ENCODE data around the gene SRBD1.
A peak's percentile ranks its signal among the peaks of the same experiment; 100 is the strongest.

SRBD1 gene

DNA sequence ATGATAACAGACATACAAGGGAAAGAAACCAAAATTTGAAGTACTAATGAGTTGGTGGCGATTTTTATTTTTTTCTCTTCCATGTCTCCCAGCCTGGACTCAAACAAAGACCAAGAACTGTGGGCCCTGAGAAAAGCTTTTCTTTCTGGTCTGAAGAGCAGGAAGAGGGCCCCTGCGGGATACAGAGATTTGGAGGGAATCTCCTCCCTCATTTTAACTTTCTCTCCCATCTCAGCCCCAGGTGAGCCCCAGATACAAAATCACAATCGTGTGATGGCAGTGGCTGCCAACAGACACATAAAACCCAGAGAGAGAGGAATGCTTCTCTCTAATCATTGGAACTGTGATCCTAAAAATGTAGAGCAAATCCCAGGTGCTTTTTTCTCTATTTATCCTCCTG lies 20.9 kb upstream of the SRBD1 start:
- DNase-seq (ENCODE audit: low read depth in 2 of 2, low spot score in 1 of 2): no peak

DNA sequence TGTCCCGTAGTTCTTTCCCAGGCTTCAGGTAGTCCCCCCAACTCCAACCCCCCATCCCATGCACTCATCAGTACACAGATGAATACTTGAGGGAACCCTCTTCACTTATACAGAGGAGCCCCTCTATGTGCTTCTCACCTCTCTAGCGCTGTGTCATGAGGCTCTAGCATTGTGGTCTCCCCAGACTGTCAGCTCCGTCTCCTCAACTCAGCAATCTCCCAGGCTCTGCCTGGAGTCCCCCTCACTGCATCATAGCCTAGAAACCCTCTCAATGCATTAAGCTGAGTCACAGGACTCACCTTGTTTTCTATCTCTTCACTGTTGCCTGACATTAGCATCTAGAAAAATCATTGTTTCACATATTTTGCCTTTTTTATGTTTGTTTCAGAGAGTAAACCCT lies 20.3 kb upstream of the SRBD1 start:
- no peak for DNase-seq (ENCODE audit: low read depth in 2 of 2, low spot score in 1 of 2)

DNA sequence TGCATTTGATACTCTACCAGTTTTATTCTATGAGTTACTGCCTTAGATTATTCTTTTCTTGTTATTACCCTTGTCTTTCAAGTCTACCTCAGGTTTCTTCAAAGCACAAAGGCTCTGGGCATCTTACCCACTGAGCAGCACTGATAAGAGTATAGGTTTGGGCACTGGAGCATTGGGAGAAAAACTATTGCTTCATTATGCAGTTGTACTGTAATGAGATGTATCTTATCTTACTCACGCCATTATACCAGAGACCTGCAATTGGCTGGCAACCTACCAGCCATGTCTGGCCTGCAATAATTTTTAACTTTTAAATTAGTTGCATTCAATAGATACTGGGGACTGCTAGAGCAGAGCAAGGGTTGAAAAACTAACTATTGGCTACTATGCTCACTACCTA lies 18.9 kb upstream of the SRBD1 start:
- no peak for DNase-seq (ENCODE audit: low read depth in 2 of 2, low spot score in 1 of 2)

DNA sequence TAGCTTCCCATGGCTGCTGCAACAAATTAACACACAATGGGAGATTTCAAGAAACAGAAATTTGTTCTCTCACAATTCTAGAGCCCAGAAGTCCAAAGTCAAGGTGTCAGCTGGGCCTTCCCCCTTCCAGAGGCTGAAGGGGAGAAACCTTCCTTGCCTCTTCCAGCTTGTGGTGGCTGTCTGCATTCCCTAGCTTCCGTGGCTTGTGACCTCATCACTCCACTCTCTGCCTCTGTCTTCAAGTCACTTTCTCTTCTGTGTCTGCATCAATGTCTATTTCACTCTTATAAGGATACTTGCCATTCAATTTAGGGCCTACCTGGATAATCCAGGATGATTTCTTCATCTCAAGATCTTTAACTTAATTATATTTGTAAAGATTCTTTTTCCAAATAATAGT lies 16.8 kb upstream of the SRBD1 start:
- DNase-seq (ENCODE audit: low read depth in 2 of 2, low spot score in 1 of 2): no peak

DNA sequence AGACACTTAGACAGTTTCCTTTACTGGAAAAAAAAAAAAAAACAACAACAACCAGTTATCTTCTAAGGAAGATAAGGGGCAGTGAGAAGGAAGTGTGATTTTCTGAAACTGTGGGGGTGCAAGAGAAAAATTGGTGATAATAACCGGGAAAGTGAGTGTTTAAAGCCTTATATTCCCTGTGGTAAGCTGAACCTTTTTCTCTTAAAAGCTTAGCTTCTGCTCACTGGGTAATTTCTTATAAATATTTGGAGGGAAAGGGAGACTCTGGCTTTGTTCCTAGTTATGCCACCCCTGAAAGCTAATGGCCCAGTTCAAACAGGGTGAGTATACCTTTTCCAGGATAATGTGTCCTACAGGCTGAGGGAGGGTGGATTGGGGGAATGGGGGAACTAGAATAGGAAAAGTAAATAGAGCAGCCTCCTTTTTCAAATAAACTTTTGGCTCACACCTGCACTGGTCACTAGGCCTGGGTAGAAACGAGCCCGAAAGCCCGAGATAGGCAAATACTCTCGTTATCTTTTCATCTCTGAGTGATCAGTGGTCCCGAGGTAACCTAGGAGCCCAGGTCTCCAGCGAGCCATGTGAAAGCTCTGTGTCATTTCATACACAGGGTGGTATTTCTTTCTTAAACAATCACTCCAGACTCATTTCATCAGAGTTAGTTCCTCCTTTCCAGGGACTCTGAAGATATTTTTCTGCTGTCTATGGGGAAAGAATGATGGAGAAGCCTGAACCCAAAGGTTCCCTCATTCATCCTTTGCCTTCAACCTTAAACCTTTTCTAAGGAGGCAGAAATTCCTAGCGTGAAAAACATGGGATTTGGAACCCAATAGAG lies 15.5 kb upstream of the SRBD1 start:
- no peak for DNase-seq (ENCODE audit: low read depth in 2 of 2, low spot score in 1 of 2)

DNA sequence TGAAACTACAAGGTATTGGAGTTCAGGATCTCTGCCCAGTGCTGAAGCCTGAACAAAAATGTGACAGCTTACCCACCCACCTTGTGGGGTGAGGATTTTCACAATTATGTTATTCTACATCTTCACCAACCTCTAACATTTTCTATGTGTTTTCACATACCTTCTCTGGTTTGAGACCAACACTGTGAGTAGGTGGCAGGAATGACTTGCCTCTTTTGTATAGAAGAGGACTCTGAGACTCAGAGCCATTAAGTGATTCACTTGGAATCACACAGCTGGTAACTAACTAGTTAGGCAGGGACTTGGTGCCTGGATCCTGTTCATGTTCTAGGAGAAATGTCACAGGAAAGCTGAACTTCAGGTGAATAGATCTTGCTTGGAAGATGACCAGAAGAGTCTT lies 14.8 kb upstream of the SRBD1 start:
- no peak for DNase-seq (ENCODE audit: low read depth in 2 of 2, low spot score in 1 of 2)

DNA sequence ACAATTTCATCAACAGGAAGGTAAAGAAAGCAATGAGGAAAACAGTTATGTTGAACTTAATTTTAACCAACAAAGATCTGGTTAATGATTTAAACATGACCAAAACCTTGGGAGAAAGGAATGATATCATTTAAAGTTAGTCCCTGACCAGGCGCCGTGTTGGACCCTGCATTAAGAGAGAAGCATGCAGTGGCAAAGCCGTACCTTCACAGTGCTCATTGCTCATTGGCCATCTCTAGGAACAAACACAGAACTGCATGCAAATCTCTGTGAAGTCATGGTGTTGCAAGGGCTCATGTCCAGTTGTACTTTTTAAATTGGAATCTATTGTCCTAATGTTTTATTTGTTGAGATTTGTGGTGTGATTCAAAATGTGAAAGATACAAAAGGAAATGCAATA lies 12.0 kb upstream of the SRBD1 start:
- no peak for DNase-seq (ENCODE audit: low read depth in 2 of 2, low spot score in 1 of 2)

DNA sequence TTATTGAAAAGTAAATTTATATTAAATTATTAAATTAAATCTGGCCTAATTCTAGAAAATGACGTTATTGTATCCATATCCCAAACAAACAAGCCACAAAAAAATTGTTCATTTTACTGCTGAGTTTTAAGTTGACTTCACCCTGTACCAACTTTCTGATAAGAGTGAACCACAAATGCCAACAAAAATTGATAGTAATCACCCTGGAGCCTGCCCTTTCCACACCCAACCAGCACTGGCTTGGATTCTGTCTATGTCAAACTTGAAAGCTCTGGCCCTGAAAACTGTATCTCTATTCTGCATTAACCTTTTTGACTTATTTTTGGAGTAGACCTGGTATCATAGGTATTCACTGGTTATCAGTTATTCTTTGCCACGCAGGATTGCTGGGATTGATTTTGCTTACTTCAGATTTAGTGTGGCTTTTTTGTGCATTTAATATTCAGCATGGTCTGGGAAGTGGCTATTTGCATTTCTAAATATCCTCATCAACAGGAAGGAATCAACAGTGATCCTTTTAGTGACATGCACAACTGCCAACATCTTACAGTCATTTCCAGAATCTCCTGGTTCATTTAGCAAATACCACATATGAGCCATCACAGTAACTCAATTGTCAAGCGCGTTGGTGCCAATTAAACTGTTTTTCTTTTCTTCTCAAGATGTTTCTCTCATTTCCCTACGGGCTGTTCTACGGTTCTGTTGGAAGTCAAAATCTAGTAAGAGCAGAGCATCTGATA lies 11.4 kb upstream of the SRBD1 start:
- DNase-seq (ENCODE audit: low read depth in 2 of 2, low spot score in 1 of 2): no peak

DNA sequence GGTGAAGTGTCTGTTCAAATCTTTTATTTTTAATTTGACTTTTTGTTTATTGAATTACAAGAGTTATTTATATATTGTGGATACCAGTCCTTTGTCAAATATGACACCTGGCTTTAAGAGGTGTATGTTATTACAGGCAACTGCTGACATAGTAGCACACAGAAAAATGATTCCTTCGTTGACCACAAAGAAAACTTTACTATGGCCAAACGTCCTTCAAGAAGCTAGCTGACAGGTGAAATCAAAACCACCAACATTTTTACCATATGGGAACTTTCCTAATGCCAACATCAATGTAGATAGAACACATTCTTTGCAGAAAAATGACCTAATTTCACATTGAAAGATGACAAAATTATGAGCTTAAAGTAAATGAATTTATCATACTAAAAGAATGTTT lies 6.4 kb upstream of the SRBD1 start:
- no peak for DNase-seq (ENCODE audit: low read depth in 2 of 2, low spot score in 1 of 2)

DNA sequence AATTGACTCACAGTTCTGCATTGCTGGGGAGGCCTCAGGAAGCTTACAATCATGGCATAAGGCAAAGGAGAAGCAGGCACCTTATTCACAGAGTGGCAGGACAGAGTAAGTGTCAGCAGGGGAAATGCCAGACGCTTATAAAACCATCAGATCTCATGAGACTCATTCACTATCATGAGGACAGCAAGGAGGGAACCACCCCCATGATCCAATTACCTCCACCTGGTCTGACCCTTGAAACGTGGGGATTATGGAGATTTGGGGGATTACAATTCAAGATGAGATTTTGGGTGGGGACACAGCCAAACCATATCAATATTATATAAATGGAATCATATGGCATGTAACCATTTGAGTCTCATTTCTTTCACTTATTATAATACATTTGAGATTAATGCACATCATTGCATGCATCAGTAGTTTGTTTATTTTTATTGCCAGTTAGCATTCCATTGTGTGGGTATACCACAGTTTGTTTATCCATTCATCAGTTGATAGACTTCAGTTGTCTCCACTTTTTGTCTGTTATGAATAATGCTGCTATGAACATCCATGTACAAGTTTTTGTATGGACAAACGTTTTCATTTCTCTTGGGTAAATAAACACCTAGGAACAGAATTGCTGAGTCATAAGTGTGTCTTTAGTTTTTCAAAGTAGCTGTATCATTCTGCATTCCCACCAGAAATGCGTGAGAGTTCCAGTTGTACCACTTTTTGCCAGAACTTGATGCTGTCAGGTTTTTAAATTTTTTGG lies 5.8 kb upstream of the SRBD1 start:
- DNase-seq (ENCODE audit: low read depth in 2 of 2, low spot score in 1 of 2): no peak

DNA sequence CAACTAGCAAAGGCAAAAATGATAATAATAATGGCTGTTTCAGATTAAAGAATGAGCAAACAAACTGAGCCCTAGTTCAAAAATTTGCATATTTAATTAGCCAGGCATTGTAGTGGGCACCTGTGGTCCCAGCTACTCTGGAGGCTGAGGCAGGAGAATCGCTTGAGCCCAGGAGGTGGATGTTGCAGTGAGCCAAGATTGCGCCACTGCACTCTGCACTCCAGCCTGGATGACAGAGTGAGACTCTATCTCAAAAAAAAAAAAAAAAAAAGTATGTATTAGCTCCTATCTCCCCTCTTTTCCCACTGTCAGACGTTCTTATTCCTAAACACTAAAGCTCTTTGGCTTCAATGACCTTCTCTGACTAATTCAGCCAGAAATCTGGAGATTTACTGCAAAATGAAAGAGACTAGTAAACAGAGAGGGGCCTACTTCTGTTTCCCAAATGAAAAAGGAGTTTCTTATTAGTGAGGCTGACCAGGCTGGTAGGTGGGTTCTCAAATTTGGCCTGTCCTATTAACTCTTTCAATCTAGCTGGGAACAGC lies 3.9 kb upstream of the SRBD1 start:
- DNase-seq (ENCODE audit: low read depth in 2 of 2, low spot score in 1 of 2): no peak

DNA sequence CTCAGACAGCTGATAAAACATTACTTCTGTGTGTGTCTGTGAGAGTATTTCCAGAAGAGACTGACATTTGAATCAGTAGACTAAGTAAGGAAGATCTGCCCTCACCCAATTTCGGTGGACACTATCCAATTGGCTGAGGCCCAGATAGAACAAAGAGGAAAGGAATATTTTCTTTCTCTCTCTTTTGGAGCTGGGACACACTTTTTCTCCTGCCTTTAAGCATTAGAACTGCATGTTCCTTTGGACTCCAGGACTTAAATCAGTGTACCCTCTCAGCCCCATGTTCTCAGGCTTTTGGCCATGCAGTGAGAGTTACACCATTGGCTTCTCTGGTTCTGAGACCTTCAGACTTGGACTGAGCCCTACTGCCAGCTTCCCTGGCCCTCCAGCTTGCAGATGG lies 3.3 kb upstream of the SRBD1 start:
- no peak for DNase-seq (ENCODE audit: low read depth in 2 of 2, low spot score in 1 of 2)

DNA sequence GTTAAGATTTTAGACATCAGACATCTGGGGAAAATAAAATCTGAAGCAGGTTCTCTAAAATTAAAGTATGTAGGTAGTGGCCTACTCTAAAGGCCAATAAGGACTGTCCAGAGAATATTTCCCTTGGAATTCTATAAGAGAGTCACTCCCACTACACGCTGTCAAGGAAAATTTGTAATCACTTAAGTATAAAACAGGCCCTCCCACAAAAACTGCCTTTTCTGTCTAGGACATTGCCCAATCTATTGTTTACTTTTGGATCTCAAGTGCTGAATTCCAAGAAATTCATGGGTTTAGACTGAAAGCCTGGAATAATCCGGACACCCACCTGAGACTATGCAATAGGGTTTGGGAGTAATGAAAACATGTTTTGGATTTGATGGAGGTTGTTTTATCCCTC lies 1.7 kb upstream of the SRBD1 start:
- no peak for DNase-seq (ENCODE audit: low read depth in 2 of 2, low spot score in 1 of 2)

DNA sequence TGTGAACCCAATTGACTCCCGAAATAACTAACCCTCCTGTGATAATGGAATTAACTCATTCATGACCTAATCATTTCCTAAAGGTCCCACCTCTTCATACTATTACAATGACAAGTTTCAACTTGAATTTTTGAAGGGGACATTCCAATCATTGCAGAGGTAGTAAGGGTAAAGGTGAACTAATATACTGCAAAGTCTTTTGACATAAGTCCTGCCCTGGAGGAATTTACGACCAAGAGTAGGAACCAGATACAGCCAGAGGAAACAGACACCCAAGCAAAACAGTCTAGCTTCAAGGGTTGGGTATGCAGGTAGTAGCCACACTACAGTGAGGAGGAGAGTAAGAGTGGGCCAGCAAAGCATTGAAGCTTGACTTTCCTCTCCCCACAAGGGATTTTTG lies 1.2 kb upstream of the SRBD1 start:
- DNase-seq (ENCODE audit: low read depth in 2 of 2, low spot score in 1 of 2): no peak

DNA sequence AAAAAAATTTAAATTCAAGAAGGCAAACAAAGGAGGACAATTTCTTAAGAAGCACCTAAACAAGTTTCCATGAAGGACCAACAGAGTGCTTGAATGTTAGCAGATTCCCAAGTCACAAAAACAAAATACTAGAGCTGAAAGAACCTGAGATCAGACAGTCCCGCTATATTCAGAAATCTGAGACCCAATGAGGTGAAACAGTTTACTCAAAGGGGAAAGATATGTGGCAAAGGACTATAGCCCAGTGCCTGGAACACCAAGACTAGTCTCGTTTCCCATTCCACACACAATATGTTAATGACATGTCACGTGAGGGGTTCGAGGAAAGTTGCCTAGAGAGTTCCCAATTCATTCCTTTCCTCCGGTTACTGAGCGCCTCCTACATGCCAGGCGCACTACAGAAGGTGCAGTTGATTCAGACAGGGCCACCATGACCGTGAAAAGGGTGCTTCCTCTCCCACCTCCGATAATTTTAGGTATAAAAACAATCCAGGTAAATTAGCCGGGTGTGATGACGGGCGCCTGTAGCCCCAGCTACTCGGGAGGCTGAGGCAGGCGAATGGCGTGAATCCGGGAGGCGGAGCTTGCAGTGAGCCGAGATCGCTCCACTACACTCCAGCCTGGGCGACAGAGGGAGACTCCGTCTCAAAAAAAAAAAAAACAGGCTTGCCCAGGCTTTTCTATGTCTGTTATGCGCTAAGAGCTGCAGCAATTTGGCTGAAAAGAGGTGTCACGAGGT lies 617 bp downstream of the SRBD1 start:
- DNase-seq (ENCODE audit: low read depth in 2 of 2, low spot score in 1 of 2): peak; percentile 1 to 4

DNA sequence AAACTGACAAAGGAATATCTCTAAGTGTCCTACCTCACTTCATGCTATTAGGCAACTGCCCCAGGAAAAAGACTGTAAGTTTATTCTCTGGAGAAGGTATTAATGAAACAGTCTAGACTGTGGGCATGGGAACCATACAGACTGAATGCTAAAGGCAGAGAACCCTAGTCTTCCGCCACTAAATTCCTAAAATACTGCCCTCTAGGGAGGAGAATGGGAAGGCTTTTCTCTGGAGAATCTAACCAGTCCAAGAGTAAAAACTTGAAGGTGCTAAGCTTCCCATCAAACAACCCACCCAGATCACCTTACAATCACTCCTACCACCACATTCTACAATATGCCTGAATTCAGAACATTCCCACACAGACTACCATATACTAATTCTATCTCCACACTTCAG lies 3.4 kb downstream of the SRBD1 start:
- no peak for DNase-seq (ENCODE audit: low read depth in 2 of 2, low spot score in 1 of 2)

DNA sequence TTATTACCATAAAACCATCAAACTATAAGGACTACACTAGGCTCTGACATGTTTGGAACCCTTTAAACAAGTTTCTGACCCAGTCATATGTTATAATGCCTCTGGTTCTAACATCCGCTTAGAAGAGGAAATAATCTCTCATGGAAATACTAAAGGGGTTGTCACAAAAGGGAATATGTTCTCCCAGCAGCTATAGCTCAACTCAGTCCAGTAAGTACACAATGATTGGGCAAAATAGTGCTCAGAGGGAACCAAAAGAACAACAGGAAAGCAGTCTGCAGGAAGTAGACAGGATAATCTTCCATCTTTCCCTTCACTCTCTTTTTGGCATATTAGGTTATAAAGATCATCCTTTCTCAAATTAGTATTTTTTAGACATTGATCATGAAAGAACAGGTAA lies 4.3 kb downstream of the SRBD1 start:
- DNase-seq (ENCODE audit: low read depth in 2 of 2, low spot score in 1 of 2): no peak

DNA sequence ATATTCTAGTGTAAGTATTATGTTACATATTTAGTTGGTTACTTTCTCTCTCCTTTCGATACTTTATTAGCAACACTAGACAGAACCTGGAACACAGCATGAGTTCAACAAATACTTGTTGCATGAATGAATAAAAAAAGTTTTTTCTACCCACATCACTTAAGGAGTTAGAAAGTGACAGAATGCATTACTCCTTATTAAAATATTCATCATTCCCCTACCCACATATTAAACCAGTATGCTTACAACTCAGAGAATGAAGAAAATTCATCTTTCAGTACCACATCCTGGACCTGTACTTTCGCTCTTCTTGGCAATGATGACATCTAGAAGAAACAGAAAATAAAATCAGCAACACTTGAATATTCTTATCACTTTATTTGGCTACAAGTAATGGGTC lies 6.0 kb downstream of the SRBD1 start:
- no peak for DNase-seq (ENCODE audit: low read depth in 2 of 2, low spot score in 1 of 2)

DNA sequence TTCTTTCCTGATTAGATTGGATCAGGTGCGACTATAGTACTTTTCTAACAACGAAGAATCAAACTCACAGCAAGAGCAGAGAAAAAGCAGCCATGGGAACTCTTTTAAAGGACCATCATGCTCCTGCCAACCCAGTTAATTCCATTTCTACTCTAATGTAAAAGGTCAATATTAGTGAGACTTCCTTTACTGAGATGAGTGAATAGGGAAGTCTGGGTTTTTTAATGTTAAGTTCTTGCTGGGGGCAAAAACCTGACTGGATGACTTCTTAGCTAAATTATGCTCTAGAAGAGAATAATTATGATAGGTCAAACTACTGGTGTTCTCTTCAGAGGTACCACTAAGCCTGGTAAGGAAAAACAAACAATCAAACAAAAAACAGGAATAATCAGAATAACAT lies 8.4 kb downstream of the SRBD1 start:
- DNase-seq (ENCODE audit: low read depth in 2 of 2, low spot score in 1 of 2): no peak

DNA sequence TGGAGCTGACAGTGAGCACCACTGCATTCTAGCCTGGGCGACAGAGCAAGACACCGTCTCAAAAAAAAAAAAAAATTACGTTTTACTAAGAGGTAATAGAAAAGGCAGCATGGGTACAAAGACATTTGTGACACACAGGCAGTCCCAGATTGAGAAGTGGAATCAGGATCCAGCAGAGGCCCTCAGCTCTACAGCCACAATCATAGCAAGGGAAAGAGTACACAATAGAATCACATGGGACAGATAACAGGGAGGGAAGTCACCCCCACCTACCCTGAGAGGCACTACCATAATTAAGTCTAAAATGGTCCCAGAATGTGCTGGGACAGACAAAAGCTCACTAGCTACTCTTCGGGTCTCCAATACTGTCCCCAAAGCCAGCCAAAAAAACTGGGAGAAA lies 12.5 kb downstream of the SRBD1 start:
- DNase-seq (ENCODE audit: low read depth in 2 of 2, low spot score in 1 of 2): no peak

DNA sequence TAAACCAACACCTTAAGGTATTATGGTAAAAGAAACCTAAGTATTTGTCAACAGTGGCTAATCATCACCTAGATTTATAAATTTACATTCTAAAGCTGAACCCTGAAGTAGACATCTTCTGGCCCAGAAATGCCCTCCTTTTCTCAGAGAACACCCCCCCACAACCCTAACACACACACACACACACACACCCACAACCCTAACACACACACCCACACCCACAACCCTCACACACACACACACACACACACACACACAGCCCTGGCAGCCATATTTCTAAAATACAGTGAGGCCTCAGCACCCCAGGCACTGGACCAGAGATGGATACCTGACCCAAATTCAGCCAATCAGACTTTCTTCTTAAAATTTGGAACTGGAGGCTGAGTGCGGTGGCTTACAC lies 14.3 kb downstream of the SRBD1 start:
- DNase-seq (ENCODE audit: low read depth in 2 of 2, low spot score in 1 of 2): no peak

Measured in stimulated activated CD8-positive, alpha-beta memory T cell treated with anti-CD3 and anti-CD28 coated beads, Interleukin-4, amount 100 ng/mL, for 4 hours (primary cell).